ENCODE results near the gene OSBPL5. TPM values are rescaled to one million over a fixed set of nuclear protein-coding genes. Genes with fewer than 3 reads are reported as not detected.

Gene OSBPL5
- total RNA-seq, 1 donor from 2014 or later, result 58.3 TPM

GRCh38 chr11:3139086-3139440 lies 26.0 kb downstream of the OSBPL5 start:
- DNase-seq (ENCODE audit: low spot score) (no peak), ATAC-seq (no peak)
- intact Hi-C loops (cut with DNase I), result no loop called here

- peak; percentile 60 for DNase-seq (ENCODE audit: low spot score)
- intact Hi-C loops (cut with DNase I), result no loop called here
- peak; percentile 33 for ATAC-seq
Observed at GRCh38 chr11:3138178-3139085, 26.7 kb downstream of the OSBPL5 start.

GRCh38 chr11:3137486-3138177 lies 27.5 kb downstream of the OSBPL5 start:
- DNase-seq (ENCODE audit: low spot score) (peak; percentile 15), ATAC-seq (no peak)
- intact Hi-C loops (cut with DNase I), result no loop called here

GRCh38 chr11:3136546-3137455 lies 28.3 kb downstream of the OSBPL5 start:
- DNase-seq (ENCODE audit: low spot score) (peak; percentile 56), ATAC-seq (peak; percentile 1)
- intact Hi-C loops (cut with DNase I), result no loop called here

- ATAC-seq (peak; percentile 55), DNase-seq (ENCODE audit: low spot score) (peak; percentile 62)
- intact Hi-C loops (cut with DNase I), result no loop called here
Observed at GRCh38 chr11:3135481-3136440, 29.3 kb downstream of the OSBPL5 start.

- intact Hi-C loops (cut with DNase I), result no loop called here
- DNase-seq (ENCODE audit: low spot score), result peak; percentile 60
Observed at GRCh38 chr11:3134651-3135480, 30.2 kb downstream of the OSBPL5 start.

GRCh38 chr11:3134218-3134621 lies 30.9 kb downstream of the OSBPL5 start:
- intact Hi-C loops (cut with DNase I), result no loop called here

More at GRCh38 chr11:3134651-3135480, 30.2 kb downstream of the OSBPL5 start:
- ATAC-seq, result peak; percentile 4

GRCh38 chr11:3133261-3134217 lies 31.6 kb downstream of the OSBPL5 start:
- intact Hi-C loops (cut with DNase I), result no loop called here
- ATAC-seq, result peak; percentile 11
- DNase-seq (ENCODE audit: low spot score), result peak; percentile 57

More at GRCh38 chr11:3134218-3134621, 30.9 kb downstream of the OSBPL5 start:
- DNase-seq (ENCODE audit: low spot score) (peak; percentile 56), ATAC-seq (no peak)

- DNase-seq (ENCODE audit: low spot score), result peak; percentile 50
- ATAC-seq, result no peak
- intact Hi-C loops (cut with DNase I), result no loop called here
Observed at GRCh38 chr11:3132831-3133260, 32.3 kb downstream of the OSBPL5 start.

- intact Hi-C loops (cut with DNase I), result no loop called here
- DNase-seq (ENCODE audit: low spot score) (peak; percentile 74), ATAC-seq (peak; percentile 11)
Observed at GRCh38 chr11:3132271-3132781, 32.8 kb downstream of the OSBPL5 start.

GRCh38 chr11:3131330-3131941 lies 33.7 kb downstream of the OSBPL5 start:
- no peak for DNase-seq (ENCODE audit: low spot score)
- no peak for ATAC-seq
- intact Hi-C loops (cut with DNase I), result no loop called here

GRCh38 chr11:3130269-3131071 lies 34.6 kb downstream of the OSBPL5 start:
- ATAC-seq (no peak), DNase-seq (ENCODE audit: low spot score) (peak; percentile 61)
- intact Hi-C loops (cut with DNase I), result no loop called here

- intact Hi-C loops (cut with DNase I), result no loop called here
- DNase-seq (ENCODE audit: low spot score), result peak; percentile 56
- ATAC-seq, result no peak
Observed at GRCh38 chr11:3129591-3130268, 35.4 kb downstream of the OSBPL5 start.

- ATAC-seq (no peak), DNase-seq (ENCODE audit: low spot score) (peak; percentile 58)
- intact Hi-C loops (cut with DNase I), result no loop called here
Observed at GRCh38 chr11:3129181-3129590, 35.9 kb downstream of the OSBPL5 start.
